ENCODE results near the gene DNAH17.

DNA sequence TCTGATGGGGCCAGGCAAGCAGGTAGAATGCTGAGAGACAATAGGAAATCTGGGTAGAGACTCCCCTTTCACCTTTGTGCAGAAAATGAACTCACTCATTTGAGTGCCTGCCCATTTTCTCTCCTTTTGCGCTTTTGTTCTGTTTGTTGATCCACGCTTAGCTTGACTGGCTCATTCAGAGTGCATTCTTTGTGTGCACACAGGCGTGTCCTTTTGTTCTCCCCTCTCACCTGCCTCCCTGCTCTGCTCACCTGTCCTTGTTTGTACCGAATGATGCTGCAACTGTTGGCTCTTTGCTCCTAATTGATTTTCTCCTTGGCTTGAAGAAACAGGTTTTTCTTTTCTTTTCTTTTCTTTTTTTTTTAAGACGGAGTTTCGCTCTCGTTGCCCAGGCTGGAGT lies 183.0 kb downstream of the DNAH17 start:
- TF ChIP-seq, protein P1, sequence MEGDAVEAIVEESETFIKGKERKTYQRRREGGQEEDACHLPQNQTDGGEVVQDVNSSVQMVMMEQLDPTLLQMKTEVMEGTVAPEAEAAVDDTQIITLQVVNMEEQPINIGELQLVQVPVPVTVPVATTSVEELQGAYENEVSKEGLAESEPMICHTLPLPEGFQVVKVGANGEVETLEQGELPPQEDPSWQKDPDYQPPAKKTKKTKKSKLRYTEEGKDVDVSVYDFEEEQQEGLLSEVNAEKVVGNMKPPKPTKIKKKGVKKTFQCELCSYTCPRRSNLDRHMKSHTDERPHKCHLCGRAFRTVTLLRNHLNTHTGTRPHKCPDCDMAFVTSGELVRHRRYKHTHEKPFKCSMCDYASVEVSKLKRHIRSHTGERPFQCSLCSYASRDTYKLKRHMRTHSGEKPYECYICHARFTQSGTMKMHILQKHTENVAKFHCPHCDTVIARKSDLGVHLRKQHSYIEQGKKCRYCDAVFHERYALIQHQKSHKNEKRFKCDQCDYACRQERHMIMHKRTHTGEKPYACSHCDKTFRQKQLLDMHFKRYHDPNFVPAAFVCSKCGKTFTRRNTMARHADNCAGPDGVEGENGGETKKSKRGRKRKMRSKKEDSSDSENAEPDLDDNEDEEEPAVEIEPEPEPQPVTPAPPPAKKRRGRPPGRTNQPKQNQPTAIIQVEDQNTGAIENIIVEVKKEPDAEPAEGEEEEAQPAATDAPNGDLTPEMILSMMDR (IDR thresholded peaks at IDR 0.05), result no peak
- no peak for TF ChIP-seq POLR2A (IDR thresholded peaks at IDR 0.05)
